K562 (cell line): ENCODE data around the gene COX6A2.

Source experiments
- BHLHE40 ChIP-seq: IDR thresholded peaks from 2 replicates; pipeline ENCODE4 v1.6.1; 2011; ENCODE audit warnings: low read length, improper control_type of control experiment
- CEBPG ChIP-seq, 3 experiments: fragments of 200-800 bp in 1 of 3; sonication (Bioruptor generic) in 1 of 3; sonication (generic) in 1 of 3; formaldehyde crosslinking in 1 of 3; IDR thresholded peaks in 2 of 3; conservative IDR thresholded peaks in 1 of 3; 2 replicates each; pipeline versions ENCODE4 v1.6.1 to v1.8.0; 2016 to 2022; ENCODE audit warnings: missing compliant biosample characterization in 2 of 3, missing genetic modification characterization in 2 of 3, mild to moderate bottlenecking in 1 of 3, missing genetic modification reagents in 1 of 3
- GABPB1 ChIP-seq: sonication (generic); formaldehyde crosslinking; IDR thresholded peaks from 2 replicates; pipeline ENCODE4 v1.8.0; 2022; ENCODE audit warnings: mild to moderate bottlenecking, missing genetic modification reagents
- GTF2E2 ChIP-seq: fragments of 200-800 bp; sonication (Bioruptor generic); IDR thresholded peaks from 2 replicates; pipeline ENCODE4 v1.6.1; 2016; ENCODE audit warnings: missing genetic modification characterization, missing compliant biosample characterization
- RAD51 ChIP-seq: fragments of 450-650 bp; IDR thresholded peaks from 2 replicates; pipeline ENCODE4 v1.7.1; 2016; ENCODE audit warnings: low read depth, mild to moderate bottlenecking, borderline replicate concordance
- SRF ChIP-seq, 2 experiments: fragments of 250-450, 450-650 bp in 1 of 2; sonication (Bioruptor Pico) in 1 of 2; sonication (generic) in 1 of 2; formaldehyde crosslinking; IDR thresholded peaks; 2 replicates each; pipeline versions ENCODE4 v1.5.0 to v1.5.1; 2020 to 2022; ENCODE audit warnings: mild to moderate bottlenecking in 1 of 2, missing genetic modification reagents in 1 of 2

DNA sequence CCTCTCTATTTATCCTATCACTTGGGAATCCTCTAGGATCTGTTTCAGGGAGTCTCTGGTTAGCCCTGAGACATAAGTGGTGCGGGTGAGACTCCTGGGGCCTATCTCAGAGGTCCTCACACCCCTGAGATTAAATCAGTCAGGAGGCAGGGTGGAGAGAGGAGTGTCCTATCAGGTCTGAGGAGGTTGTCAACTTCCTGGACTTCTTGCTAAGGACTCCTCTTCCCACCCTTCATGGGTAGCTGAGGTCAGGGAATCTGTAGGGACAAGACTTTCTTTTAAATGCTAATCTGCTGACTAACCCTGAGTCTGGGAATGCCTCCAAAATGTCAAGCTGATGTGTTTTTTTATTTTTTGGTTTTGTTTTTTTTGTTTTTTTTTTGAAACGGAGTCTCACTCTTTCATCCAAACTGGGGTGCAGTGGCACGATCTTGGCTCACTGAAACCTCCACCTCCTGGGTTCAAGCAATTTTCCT, 24.5 kb upstream of the COX6A2 start:
- TF ChIP-seq RAD51, result no peak
- no peak for TF ChIP-seq GABPB1 (CRISPR knock-in tag)
- no peak for TF ChIP-seq SRF (CRISPR knock-in tag; IDR thresholded peaks at IDR 0.05)
- no peak for TF ChIP-seq GTF2E2 (tag)
- TF ChIP-seq CEBPG (CRISPR knock-in tag; IDR thresholded peaks at IDR 0.05), result no peak
- no peak for TF ChIP-seq CEBPG (tag; conservative IDR thresholded peaks at IDR 0.05 in 1 of 2, IDR thresholded peaks at IDR 0.05 in 1 of 2)
- TF ChIP-seq BHLHE40, result no peak
